Effector memory CD4-positive, alpha-beta T cell (primary cell): ENCODE data around the gene CRYGB.
"Not testable (repeated sequence)": the region's sequence is repeated elsewhere in the genome, so short reads cannot be mapped to it uniquely, and the experiment has no call there.

ENCODE experiments used
- DNase-seq, 3 donors: peaks; one replicate each; pipeline ENCODE4 v3.0.0-alpha.2; 2020
- H3K27ac ChIP-seq: 2 replicates; pipeline ENCODE4 v1.7.0; 2013; ENCODE audit warnings: mild to moderate bottlenecking, low read length, moderate library complexity; ENCODE audit not compliant: insufficient read depth, poor library complexity, severe bottlenecking
- H3K27me3 ChIP-seq: replicated peaks from 2 replicates; pipeline ENCODE4 v1.7.0; 2013; ENCODE audit warnings: mild to moderate bottlenecking, low read length; ENCODE audit not compliant: insufficient read depth, control insufficient read depth, poor library complexity, severe bottlenecking
- H3K36me3 ChIP-seq: 2 replicates; pipeline ENCODE4 v1.7.0; 2013; ENCODE audit warnings: mild to moderate bottlenecking, low read length, moderate library complexity; ENCODE audit not compliant: control insufficient read depth, insufficient read depth
- H3K4me1 ChIP-seq: 2 replicates; pipeline ENCODE4 v1.7.0; 2013; ENCODE audit warnings: low read length, mild to moderate bottlenecking; ENCODE audit not compliant: control insufficient read depth, insufficient read depth, poor library complexity, severe bottlenecking
- H3K4me3 ChIP-seq: 2 replicates; pipeline ENCODE4 v1.7.0; 2013; ENCODE audit warnings: low read length, low read depth, mild to moderate bottlenecking; ENCODE audit not compliant: insufficient read depth, poor library complexity, severe bottlenecking
- H3K9me3 ChIP-seq: 2 replicates; pipeline ENCODE4 v1.7.0; 2013; ENCODE audit warnings: mild to moderate bottlenecking, low read length, moderate library complexity; ENCODE audit not compliant: control insufficient read depth

Gene CRYGB

GRCh38 chr2:208150956-208151355 is 5.0 kb upstream of the CRYGB start:
- Histone ChIP-seq H3K36me3 (no peaks in the 10 kb centered on the region), H3K27ac (no peak overlapping the region), H3K4me1 (no peaks in the 10 kb centered on the region), H3K4me3 (no peak overlapping the region), H3K27me3 (no peaks in the 10 kb centered on the region), H3K9me3 (no peaks in the 10 kb centered on the region)
- DNase-seq = no peak

GRCh38 chr2:208150094-208150493 is 4.1 kb upstream of the CRYGB start:
- Histone ChIP-seq H3K9me3 (no peaks in the 10 kb centered on the region), H3K4me1 (no peaks in the 10 kb centered on the region), H3K27ac (no peak overlapping the region), H3K27me3 (no peaks in the 10 kb centered on the region), H3K4me3 (no peak overlapping the region), H3K36me3 (no peaks in the 10 kb centered on the region)
- DNase-seq = no peak

- Histone ChIP-seq H3K4me3 (no peak overlapping the region), H3K9me3 (no peaks in the 10 kb centered on the region), H3K27ac (no peak overlapping the region), H3K27me3 (no peaks in the 10 kb centered on the region), H3K4me1 (no peaks in the 10 kb centered on the region), H3K36me3 (no peaks in the 10 kb centered on the region)
- DNase-seq = no peak
These were observed 2.8 kb upstream of the CRYGB start for GRCh38 chr2:208148803-208149202.

- no peak overlapping the region for H3K4me3 ChIP-seq
- H3K9me3 ChIP-seq = no peaks in the 10 kb centered on the region
- DNase-seq = no peak
- H3K36me3 ChIP-seq = no peaks in the 10 kb centered on the region
- no peaks in the 10 kb centered on the region for H3K27me3 ChIP-seq
- H3K4me1 ChIP-seq = no peaks in the 10 kb centered on the region
- no peak overlapping the region for H3K27ac ChIP-seq
These were observed 1.8 kb upstream of the CRYGB start for GRCh38 chr2:208147759-208148158.

- H3K9me3 ChIP-seq = no peaks in the 10 kb centered on the region
- no peaks in the 10 kb centered on the region for H3K36me3 ChIP-seq
- no peak overlapping the region for H3K27ac ChIP-seq
- H3K4me1 ChIP-seq = no peaks in the 10 kb centered on the region
- no peaks in the 10 kb centered on the region for H3K27me3 ChIP-seq
- no peak overlapping the region for H3K4me3 ChIP-seq
- DNase-seq = no peak
These were observed 1.1 kb upstream of the CRYGB start for GRCh38 chr2:208147008-208147407.

- no peak for DNase-seq
These were observed 2.8 kb downstream of the CRYGB start for GRCh38 chr2:208142925-208143799.

GRCh38 chr2:208142240-208142924 is 3.6 kb downstream of the CRYGB start:
- Histone ChIP-seq H3K36me3 (no peaks in the 10 kb centered on the region), H3K4me3 (no peak overlapping the region), H3K27me3 (no peaks in the 10 kb centered on the region), H3K9me3 (no peaks in the 10 kb centered on the region), H3K4me1 (no peaks in the 10 kb centered on the region), H3K27ac (no peak overlapping the region)
- DNase-seq = no peak

More at GRCh38 chr2:208142925-208143799, 2.8 kb downstream of the CRYGB start:
- no peak overlapping the region for H3K27ac ChIP-seq
- no peak overlapping the region for H3K4me3 ChIP-seq
- no peaks in the 10 kb centered on the region for H3K27me3 ChIP-seq
- H3K36me3 ChIP-seq = no peaks in the 10 kb centered on the region
- no peaks in the 10 kb centered on the region for H3K4me1 ChIP-seq
- H3K9me3 ChIP-seq = no peaks in the 10 kb centered on the region

- Histone ChIP-seq H3K27me3 (no peaks in the 10 kb centered on the region), H3K36me3 (no peaks in the 10 kb centered on the region), H3K27ac (no peak overlapping the region), H3K4me3 (no peak overlapping the region), H3K4me1 (no peaks in the 10 kb centered on the region), H3K9me3 (no peaks in the 10 kb centered on the region)
- no peak for DNase-seq
These were observed 6.5 kb downstream of the CRYGB start for GRCh38 chr2:208139447-208139846.

- not testable (repeated sequence) for H3K4me1 ChIP-seq, H3K36me3 ChIP-seq, H3K4me3 ChIP-seq, H3K9me3 ChIP-seq, H3K27me3 ChIP-seq, H3K27ac ChIP-seq, DNase-seq
These were observed 7.6 kb downstream of the CRYGB start for GRCh38 chr2:208138334-208138733.

GRCh38 chr2:208136716-208137094 is 9.3 kb downstream of the CRYGB start:
- no peak for DNase-seq
- H3K4me1 ChIP-seq = no peaks in the 10 kb centered on the region
- no peaks in the 10 kb centered on the region for H3K9me3 ChIP-seq
- H3K27ac ChIP-seq = no peak overlapping the region
- H3K4me3 ChIP-seq = no peak overlapping the region
- no peaks in the 10 kb centered on the region for H3K36me3 ChIP-seq
- no peaks in the 10 kb centered on the region for H3K27me3 ChIP-seq
